Effector memory CD4-positive, alpha-beta T cell (primary cell): ENCODE measurements around the gene TMEM117.
"Not testable (repeated sequence)": the region's sequence is repeated elsewhere in the genome, so short reads cannot be mapped to it uniquely, and the experiment has no call there.

Experiments used
- DNase-seq, 3 donors: peaks; one replicate each; pipeline ENCODE4 v3.0.0-alpha.2; 2020
- H3K27ac ChIP-seq: 2 replicates; pipeline ENCODE4 v1.7.0; 2013; ENCODE audit warnings: mild to moderate bottlenecking, low read length, moderate library complexity; ENCODE audit not compliant: insufficient read depth, poor library complexity, severe bottlenecking
- H3K27me3 ChIP-seq: replicated peaks from 2 replicates; pipeline ENCODE4 v1.7.0; 2013; ENCODE audit warnings: mild to moderate bottlenecking, low read length; ENCODE audit not compliant: insufficient read depth, control insufficient read depth, poor library complexity, severe bottlenecking
- H3K36me3 ChIP-seq: 2 replicates; pipeline ENCODE4 v1.7.0; 2013; ENCODE audit warnings: mild to moderate bottlenecking, low read length, moderate library complexity; ENCODE audit not compliant: control insufficient read depth, insufficient read depth
- H3K4me1 ChIP-seq: 2 replicates; pipeline ENCODE4 v1.7.0; 2013; ENCODE audit warnings: low read length, mild to moderate bottlenecking; ENCODE audit not compliant: control insufficient read depth, insufficient read depth, poor library complexity, severe bottlenecking
- H3K4me3 ChIP-seq: 2 replicates; pipeline ENCODE4 v1.7.0; 2013; ENCODE audit warnings: low read length, low read depth, mild to moderate bottlenecking; ENCODE audit not compliant: insufficient read depth, poor library complexity, severe bottlenecking
- H3K9me3 ChIP-seq: 2 replicates; pipeline ENCODE4 v1.7.0; 2013; ENCODE audit warnings: mild to moderate bottlenecking, low read length, moderate library complexity; ENCODE audit not compliant: control insufficient read depth

The TMEM117 gene

DNA sequence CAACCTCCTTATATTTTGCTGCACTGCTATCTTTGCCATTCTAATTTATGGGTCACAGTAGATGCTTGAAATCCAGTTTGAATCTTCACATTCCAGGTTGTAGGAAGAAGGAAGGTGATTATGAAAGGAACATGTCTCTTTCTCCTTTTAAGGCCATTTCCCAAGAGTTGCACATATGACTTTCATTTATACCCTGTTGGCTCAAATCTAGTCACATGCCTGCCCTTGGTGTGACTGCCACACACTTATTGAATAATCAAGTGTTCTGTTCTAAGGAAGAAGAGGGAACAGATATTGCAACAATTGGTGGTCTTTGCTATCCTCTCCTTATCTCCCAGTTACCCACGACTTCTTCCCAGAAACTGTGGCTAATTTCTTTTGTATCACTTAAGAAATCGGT lies 404.3 kb downstream of the TMEM117 start:
- Histone ChIP-seq H3K27ac (no peak overlapping the region), H3K9me3 (no peaks in the 10 kb centered on the region), H3K36me3 (no peaks in the 10 kb centered on the region), H3K4me1 (no peaks in the 10 kb centered on the region), H3K27me3 (no peaks in the 10 kb centered on the region), H3K4me3 (no peak overlapping the region)
- DNase-seq = no peak

DNA sequence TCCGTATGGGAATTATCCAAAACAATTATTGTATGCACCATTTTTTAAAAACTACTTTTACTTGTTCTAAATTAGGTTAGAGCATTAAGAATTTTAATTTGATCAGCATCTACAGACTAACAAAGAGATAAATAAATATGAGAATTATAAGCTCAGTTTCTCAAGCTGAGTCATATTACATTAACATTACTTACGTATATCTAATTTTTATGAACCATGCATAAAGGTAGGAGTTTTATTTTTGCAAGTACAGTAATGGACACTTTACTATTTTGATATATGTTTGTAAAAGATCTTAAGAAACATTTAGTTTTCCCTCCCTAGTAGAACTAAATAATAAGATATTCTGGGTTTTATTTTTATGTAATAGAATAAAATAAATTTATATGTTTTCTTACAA lies 410.1 kb downstream of the TMEM117 start:
- no peaks in the 10 kb centered on the region for H3K9me3 ChIP-seq
- no peak overlapping the region for H3K27ac ChIP-seq
- no peak overlapping the region for H3K4me3 ChIP-seq
- no peaks in the 10 kb centered on the region for H3K27me3 ChIP-seq
- no peaks in the 10 kb centered on the region for H3K36me3 ChIP-seq
- no peak for DNase-seq
- H3K4me1 ChIP-seq = no peaks in the 10 kb centered on the region

DNA sequence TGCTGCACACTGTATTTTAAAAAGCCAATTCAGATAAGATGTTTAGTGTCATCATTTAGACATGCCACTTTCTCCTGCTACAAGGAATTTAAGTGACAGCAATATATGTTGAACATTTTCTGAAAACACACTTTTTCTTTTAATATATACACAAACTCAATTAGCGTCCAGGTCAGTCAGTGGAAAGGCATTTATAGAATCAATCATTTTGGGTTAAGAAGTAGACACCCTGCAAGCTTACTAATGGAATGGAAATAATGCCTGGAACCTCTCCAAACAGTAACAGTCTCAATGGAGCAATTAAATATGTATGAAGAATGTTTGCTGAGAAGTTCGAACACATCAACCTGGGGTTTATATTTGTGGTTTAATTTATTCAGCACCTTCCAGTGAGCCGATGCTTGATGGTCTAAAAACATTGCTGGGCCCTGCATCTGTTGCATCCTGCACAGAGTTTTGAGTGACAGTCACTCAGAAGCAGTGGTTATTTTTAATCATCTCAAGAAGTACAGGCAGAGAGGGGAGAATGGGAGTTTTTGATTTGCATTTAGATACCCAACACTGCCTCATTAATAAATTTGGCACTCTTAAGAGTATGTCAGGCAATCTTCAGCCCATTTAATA lies 410.7 kb downstream of the TMEM117 start:
- DNase-seq = no peak
- no peaks in the 10 kb centered on the region for H3K9me3 ChIP-seq
- no peaks in the 10 kb centered on the region for H3K36me3 ChIP-seq
- no peak overlapping the region for H3K4me3 ChIP-seq
- no peak overlapping the region for H3K27ac ChIP-seq
- no peaks in the 10 kb centered on the region for H3K27me3 ChIP-seq
- no peaks in the 10 kb centered on the region for H3K4me1 ChIP-seq

DNA sequence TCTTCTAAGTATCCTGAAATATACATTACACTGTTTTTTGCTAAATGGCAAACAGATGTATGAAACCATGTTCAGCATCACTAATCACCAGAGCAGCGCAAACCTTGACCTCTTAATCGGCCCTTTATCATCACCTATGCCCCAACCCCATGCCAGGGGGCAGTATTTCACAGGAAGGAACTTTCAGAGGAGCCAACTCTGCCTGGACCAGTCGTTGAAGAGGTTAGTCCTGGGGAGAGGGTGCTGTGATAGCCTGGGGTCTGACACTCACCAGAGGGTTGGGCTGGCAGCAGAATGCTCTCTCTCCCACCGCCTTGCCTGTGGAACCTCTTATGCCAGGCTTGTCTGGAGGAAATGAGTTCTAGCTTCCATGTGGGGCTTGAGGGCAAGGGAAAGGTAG lies 411.7 kb downstream of the TMEM117 start:
- H3K36me3 ChIP-seq = no peaks in the 10 kb centered on the region
- no peaks in the 10 kb centered on the region for H3K4me1 ChIP-seq
- DNase-seq = no peak
- H3K27me3 ChIP-seq = no peaks in the 10 kb centered on the region
- H3K27ac ChIP-seq = no peak overlapping the region
- no peaks in the 10 kb centered on the region for H3K9me3 ChIP-seq
- H3K4me3 ChIP-seq = no peak overlapping the region

DNA sequence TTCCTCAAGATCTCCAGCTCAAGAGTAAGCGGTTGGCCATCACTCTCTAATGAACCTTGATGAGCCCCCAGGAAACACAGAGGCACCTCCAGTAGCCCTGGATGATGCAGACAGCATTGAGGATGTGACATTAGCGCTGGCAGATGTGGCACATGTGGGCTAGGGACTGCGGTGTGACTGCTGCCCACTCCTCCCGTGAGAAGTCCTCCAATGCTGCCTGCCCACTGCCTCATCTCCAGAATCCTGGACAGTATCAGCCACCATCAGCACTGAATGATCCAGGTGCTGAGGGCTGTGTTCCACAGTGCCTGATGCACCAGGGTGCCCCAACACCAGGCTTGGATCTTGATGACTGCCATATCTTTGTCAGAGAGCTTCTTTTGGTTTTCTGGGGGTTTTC lies 412.6 kb downstream of the TMEM117 start:
- no peak overlapping the region for H3K4me3 ChIP-seq
- H3K9me3 ChIP-seq = no peaks in the 10 kb centered on the region
- H3K36me3 ChIP-seq = no peaks in the 10 kb centered on the region
- no peaks in the 10 kb centered on the region for H3K27me3 ChIP-seq
- DNase-seq = no peak
- H3K27ac ChIP-seq = no peak overlapping the region
- no peaks in the 10 kb centered on the region for H3K4me1 ChIP-seq

DNA sequence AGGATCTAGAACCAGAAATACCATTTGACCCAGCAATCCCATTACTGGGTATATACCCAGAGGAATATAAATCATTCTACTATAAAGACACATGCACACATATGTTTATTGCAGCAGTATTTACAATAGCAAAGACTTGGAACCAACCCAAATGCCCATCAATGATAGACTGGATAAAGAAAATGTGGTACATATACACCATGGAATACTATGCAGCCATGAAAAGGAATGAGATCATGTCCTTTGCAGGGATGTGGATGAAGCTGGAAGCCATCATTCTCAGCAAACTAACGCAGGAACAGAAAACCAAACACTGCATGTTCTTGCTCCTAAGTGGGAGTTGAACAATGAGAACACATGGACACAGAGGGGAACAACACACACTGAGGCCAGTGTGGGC lies 414.6 kb downstream of the TMEM117 start:
- H3K27ac ChIP-seq, H3K9me3 ChIP-seq, DNase-seq, H3K27me3 ChIP-seq, H3K36me3 ChIP-seq, H3K4me3 ChIP-seq, H3K4me1 ChIP-seq: not testable (repeated sequence)

DNA sequence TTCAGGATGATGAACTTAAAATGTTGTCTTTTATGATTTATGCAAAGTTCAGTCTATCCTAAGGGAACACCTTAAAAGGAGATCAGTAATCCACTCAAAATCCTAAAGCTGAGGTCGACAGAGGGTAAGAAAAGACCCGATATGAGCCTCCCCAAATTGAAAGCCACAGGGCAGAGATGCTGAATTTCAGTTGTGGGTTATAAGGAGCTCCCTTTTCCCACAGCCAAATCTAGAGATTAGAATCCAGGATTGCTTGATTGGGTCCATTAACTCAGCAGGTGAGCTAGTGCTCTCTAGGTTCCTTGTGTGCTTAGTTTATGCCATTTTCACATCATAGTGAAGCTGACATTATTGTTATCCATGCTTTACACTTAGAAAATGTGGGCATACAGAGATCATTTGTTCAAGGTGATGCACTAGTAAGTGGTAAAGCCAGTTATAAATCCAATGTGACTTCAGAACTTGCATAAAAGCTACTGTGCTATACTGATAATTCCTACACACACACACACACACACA lies 417.5 kb downstream of the TMEM117 start:
- Histone ChIP-seq H3K4me3 (no peak overlapping the region), H3K9me3 (no peaks in the 10 kb centered on the region), H3K27ac (no peak overlapping the region), H3K4me1 (no peaks in the 10 kb centered on the region), H3K27me3 (no peaks in the 10 kb centered on the region), H3K36me3 (no peaks in the 10 kb centered on the region)
- DNase-seq = no peak

DNA sequence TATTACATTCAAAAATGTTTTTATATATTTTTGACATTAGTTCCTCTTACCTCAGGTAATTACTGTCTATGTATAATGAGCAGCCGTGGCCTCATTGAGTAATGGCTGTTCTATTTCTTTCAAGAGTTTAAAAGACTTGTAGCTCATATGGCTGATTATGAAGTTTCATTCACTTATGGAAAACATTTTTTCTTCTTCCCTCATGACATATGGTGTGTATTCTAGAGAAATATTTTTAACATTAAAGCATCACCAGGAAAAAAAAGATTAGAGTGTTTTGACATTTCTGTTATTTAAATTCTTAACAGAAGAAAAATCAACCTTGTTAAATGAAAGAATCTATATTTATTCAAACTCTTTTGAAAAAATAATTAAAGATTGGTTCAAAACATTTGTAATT lies 422.4 kb downstream of the TMEM117 start:
- no peak overlapping the region for H3K27ac ChIP-seq
- no peak for DNase-seq
- H3K4me3 ChIP-seq = no peak overlapping the region
- no peaks in the 10 kb centered on the region for H3K27me3 ChIP-seq
- H3K4me1 ChIP-seq = no peaks in the 10 kb centered on the region
- H3K9me3 ChIP-seq = no peaks in the 10 kb centered on the region
- H3K36me3 ChIP-seq = no peaks in the 10 kb centered on the region

DNA sequence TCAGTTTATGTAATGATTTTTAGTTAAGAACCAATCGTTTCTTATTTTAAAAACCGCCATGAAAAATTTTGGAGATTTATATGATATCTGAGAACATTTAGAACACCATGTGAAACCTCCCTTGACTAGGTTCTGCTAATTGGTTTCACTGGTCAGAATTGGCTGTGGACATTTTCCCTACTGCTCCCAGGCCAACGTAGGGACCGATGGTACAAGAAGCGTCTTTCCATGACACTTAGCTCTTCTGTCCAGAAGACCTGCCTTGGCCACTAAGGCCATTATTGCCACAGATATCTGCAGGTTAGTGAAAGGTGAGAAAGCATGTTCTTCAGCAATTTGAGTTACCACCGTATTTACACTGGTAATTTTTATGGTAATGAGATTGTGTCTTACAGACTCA lies 424.0 kb downstream of the TMEM117 start:
- H3K9me3 ChIP-seq = no peaks in the 10 kb centered on the region
- H3K4me1 ChIP-seq = no peaks in the 10 kb centered on the region
- no peaks in the 10 kb centered on the region for H3K36me3 ChIP-seq
- DNase-seq = no peak
- H3K27me3 ChIP-seq = no peaks in the 10 kb centered on the region
- H3K27ac ChIP-seq = no peak overlapping the region
- H3K4me3 ChIP-seq = no peak overlapping the region

DNA sequence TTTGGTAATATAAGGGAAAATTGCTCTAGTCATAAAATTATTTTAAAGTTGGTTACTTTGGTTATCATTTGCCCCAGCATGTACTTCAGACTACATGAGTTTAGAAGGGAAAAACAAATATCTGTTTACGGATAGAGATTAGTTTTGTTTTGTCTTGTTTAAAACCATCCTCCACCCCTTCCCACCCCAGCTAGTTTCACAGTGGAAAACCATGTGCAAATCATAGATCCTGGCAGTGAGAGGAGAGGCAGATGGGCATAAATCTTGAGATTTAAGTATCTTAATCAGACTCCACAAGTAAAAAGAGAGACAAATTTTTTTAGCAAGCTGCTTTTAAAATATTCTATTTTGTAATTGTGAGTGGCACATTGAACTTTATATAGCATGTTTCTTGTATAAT lies 424.7 kb downstream of the TMEM117 start:
- Histone ChIP-seq H3K36me3 (no peaks in the 10 kb centered on the region), H3K4me1 (no peaks in the 10 kb centered on the region), H3K9me3 (no peaks in the 10 kb centered on the region), H3K27ac (no peak overlapping the region), H3K4me3 (no peak overlapping the region), H3K27me3 (no peaks in the 10 kb centered on the region)
- DNase-seq = no peak
